Stimulated activated CD4-positive, alpha-beta T cell treated with anti-CD3 and anti-CD28 coated beads, Interleukin-12 subunit alpha, Interleukin-12 subunit beta, amount 100 ng/mL, for 24 hours (primary cell): ENCODE results near the gene ACSS1.

Experiments
- DNase-seq, 2 experiments: peaks; one replicate each; pipeline ENCODE4 v3.0.0-alpha.2; 2020; ENCODE audit warnings: low read depth in 2 of 2

Gene ACSS1

GRCh38 chr20:24971376-24972101 is 86.4 kb downstream of the ACSS1 start:
- DNase-seq = no peak

- no peak for DNase-seq
Observed at GRCh38 chr20:24970754-24971153, 87.2 kb downstream of the ACSS1 start.

- DNase-seq = no peak
Observed at GRCh38 chr20:24970030-24970553, 87.8 kb downstream of the ACSS1 start.

GRCh38 chr20:24969186-24970029 is 88.5 kb downstream of the ACSS1 start:
- DNase-seq = no peak

GRCh38 chr20:24968278-24968800 is 89.6 kb downstream of the ACSS1 start:
- no peak for DNase-seq

DNA sequence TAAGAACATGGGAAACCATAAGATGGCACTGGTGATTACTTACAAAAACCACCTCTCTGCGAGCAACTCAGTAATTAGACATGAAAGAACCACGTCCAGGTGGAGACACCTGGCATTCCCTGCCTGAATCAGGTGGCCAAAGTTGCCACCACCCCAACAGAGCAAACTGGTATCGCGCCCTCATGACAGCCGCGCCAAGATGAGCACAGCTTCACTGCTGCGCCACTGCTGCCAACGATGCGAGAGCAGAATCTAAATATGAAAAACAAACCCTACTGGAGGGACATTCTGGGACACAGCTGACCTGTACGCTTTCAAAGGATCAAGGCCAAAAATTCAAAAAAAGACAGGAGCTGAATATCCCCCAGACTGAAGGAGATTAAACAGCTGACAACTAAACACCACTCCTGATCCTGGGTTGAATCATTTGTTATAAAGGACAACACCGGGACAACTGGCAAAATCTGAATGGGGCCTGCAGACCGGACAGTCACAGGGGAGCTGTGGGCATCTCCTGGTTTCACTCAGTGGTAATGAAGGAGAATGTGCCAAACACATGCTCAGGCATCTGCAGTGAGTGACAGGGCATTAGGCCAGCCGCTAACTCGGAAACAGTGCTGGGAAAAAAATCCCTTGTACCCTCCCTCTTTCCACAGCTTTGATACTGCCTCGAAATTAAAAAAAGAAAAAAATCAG is 91.5 kb downstream of the ACSS1 start:
- DNase-seq = no peak

GRCh38 chr20:24965065-24965919 is 92.6 kb downstream of the ACSS1 start:
- no peak for DNase-seq

DNA sequence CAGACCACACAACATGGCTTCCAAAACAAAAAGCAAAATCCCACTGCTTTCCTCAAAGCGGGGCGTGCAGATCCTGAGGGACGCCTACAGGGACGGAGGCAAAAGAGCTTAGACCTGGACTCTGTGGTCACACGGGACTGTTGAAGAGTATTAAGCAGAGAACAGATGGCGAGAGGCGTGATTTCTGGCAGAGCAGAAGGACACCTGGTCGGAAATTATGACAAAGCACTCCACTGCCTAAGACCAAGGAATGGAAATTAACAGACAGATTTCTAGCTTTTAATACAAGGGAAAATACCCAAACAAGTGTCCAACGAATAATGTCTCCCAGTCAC is 93.5 kb downstream of the ACSS1 start:
- no peak for DNase-seq

DNA sequence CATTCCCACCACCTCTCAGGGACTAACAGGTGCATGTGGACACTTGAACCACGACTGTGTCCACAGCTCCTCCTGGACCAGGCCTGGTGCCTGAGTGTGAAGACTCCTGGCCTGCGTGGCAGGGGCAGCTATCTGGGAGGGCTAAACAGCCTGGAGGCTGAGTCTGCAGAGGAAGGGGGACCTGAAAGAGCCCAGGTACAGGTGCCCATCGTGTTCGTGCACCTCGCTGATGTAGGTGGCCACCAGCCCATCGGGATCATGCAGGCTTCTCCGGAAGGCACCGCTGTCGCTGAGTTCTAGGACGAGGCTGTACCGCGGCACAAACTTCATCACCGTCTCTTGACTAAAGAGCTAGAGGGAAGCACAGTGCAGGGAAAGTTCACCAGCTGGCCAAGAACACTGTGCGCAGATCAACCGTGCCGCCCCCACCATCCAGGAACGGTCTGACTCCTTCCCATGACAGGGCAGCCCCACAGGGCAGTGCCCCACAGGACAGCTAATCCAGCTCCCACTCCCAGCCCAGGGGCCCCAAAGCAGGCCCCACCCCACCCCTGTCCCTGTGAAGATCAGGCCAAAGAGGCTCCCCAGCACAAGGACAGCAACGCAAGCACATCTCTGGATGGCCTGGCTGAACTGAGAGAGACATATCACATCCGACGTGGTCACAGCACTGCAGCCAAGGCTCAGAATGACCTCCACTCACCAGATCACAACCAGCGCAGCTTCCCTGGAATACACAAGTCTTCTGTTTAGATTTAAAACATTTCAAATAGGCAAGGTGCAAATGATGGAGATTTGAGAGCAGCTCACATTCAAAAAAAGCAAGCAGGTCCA is 94.0 kb downstream of the ACSS1 start:
- DNase-seq = no peak

GRCh38 chr20:24962510-24962909 is 95.4 kb downstream of the ACSS1 start:
- DNase-seq = no peak

DNA sequence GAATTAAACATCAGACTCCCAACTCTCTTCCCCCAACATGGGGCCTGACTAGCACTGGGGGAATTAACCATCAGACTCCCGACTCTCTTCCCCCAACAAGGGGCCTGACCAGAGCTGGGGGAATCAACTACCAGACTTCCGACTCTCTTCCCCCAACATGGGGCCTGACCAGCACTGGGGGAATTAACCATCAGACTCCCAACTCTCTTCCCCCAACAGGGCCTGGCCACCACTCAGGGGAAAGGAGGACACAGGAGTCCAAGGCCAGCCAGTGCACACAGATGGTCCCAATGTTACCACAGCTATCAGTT is 95.8 kb downstream of the ACSS1 start:
- DNase-seq = no peak

DNA sequence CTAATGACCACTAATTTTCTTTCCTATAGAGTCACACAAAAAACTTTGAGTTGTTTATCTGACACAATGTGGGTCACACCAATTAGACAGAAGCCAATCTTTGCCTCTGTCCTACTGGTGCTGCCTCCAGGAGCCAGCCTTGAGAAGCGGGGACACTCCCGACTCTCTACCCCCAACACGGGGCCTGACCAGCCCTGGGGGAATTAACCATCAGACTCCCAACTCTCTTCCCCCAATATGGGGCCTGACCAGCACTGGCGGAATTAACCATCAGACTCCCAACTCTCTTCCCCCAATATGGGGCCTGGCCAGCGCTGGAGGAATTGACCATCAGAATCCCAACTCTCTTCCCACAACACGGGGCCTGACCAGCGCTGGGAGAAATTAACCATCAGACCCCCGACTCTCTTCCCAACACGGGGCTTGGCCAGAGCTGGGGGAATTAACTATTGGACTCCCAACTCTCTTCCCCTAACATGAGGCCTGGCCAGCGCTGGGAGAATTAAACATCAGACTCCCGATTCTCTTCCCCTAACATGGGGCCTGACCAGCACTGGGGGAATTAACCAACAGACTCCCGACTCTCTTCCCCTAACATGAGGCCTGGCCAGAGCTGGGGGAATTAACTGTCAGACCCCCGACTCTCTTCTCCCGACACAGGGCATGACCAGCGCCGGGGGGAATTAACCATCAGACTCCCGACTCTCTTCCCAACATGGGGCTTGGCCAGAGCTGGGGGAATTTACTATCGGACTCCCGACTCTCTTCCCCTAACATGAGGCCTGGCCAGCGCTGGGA is 96.4 kb downstream of the ACSS1 start:
- DNase-seq = no peak

- no peak for DNase-seq
Observed at GRCh38 chr20:24960861-24961260, 97.1 kb downstream of the ACSS1 start.

DNA sequence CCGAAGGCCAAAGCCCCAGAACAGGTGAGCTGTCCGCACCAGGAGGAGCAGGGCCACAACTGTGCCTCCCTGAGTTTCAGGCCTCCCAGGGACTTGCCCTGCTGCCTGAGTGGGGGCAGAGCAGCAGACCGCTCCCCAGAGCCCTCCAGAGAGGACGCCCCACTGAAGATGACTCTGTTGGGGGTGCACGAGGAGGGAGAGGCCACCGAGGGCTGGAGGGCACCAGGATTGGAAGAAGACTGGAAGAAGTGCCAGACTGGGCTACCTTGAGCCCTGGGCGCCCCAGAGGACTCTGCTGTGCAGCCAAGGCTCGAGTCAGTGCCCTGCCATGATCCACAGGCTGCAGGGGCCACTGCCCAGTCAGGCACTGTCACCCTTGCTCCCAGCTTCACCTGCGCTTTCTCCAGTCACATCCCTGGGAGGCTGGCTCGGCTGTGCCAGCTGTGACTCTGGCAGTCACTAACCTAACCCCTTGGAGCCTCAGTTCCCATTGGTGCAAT is 97.6 kb downstream of the ACSS1 start:
- DNase-seq = no peak

- DNase-seq = no peak
Observed at GRCh38 chr20:24959591-24960301, 98.2 kb downstream of the ACSS1 start.

- no peak for DNase-seq
Observed at GRCh38 chr20:24958506-24959385, 99.2 kb downstream of the ACSS1 start.

DNA sequence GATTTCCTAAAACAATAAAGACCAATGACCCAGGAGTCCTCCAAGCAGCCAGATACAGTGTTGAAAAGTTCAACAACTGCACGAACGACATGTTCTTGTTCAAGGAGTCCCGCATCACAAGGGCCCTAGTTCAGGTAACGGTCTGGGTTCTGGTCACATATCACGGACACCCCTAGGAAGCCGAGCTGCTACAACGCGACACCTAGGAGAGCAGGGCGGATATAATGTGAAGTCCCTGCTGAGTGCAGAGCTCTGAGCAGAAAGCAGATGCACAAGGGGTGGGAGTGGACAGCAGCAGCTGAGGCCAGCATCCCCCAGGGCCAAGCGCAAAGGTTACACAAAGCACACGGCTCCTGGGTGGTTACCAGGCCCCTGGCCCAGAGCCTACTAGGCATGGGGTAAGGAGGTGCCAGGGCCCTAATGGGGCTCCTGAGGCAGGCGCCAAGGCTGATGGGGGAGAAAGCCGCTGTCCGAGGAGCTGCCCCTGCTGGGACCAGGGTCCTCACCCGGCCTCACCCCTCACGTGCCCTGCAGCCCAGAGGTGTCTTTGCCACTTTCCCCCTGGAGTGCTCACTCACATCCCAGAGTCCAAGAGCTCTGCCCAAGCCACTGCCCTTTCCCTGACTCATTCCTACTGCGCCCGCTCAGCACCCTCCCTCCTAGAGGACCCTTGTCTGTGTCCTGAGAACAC is 100.5 kb downstream of the ACSS1 start:
- DNase-seq = no peak
